Mucosa of gallbladder (tissue), 1 donor: Measurements from ENCODE around the gene TIMP2. TPM values are rescaled to one million over a fixed set of nuclear protein-coding genes. Genes with fewer than 3 reads are reported as not detected.
"Not testable (repeated sequence)": the region's sequence is repeated elsewhere in the genome, so short reads cannot be mapped to it uniquely, and the experiment has no call there.

Source experiments
- DNase-seq: peaks from one replicate; pipeline ENCODE4 v3.0.0-alpha.2; 2020; ENCODE audit warnings: low spot score
- total RNA-seq: library from RNA; stranded (reverse); gene quantifications from one replicate; pipeline ENCODE4 v1.2.1, GENCODE V29; 2021
- donor health status: DM: no; HTN: no; CAD: no.

Gene TIMP2, protein sequence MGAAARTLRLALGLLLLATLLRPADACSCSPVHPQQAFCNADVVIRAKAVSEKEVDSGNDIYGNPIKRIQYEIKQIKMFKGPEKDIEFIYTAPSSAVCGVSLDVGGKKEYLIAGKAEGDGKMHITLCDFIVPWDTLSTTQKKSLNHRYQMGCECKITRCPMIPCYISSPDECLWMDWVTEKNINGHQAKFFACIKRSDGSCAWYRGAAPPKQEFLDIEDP
- 377 TPM for total RNA-seq

DNA sequence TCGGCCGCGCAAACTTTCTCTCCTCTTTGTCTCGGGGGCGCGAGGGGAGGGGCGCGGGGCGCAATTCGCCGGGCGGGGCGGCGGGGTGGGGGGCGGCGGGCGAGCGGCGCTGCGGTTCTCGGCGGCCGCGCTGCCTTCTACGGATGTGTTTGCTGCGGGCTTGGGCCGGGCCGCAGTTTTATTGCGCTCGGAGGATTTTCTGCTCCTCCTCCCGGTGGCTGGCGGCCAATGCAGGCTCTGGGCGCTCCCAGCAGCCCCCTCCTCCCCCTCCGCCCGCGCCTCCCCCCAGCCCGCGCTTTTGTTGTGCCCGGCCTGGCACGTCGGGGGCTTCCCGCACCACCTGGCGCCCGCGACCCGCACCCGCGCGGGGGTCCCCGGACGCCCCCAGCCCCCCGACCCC, at the start of gene TIMP2:
Gene TIMP2, minus strand, starts transcription at position 154 of the 400 bp plus-strand sequence. CDS start 299 bp downstream, outside the sequence.
- DNase-seq, result peak; percentile 87

DNA sequence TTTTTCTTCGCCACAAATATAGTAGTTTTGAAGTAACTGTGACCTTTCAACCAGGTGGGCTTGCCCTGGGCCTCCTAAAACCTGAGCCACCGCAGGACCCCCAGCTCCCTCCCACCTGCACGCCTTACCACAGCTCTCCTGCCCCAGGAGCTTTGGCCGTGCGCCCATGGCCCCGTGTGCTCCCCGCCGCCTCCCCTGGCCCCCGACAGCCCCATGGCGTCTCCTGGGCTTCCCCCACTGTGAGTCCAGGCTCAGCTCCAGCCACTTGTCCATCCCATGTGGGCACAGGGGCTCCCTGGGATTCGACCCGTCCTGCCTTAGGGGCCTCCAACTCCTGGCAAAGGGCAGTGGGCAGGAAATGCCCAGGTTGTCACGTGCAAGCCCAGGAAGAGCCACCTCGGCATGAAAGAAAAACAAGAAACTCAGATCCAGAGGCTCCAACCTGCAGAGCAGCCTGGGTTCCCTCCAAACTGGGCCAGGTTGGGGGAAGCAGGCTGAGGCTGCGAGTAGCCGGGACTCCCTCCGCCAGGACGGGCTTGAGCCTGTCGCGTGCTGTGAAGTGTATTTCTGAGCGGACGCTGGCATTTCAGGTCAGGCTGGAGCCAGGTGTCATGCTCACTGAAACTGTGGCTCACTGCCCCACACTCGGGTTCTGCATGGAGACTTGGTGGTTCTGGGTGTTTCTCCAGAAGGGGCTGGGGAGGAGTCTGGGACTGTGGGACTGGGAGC, 48.8 kb upstream of the TIMP2 start:
- no peak for DNase-seq

DNA sequence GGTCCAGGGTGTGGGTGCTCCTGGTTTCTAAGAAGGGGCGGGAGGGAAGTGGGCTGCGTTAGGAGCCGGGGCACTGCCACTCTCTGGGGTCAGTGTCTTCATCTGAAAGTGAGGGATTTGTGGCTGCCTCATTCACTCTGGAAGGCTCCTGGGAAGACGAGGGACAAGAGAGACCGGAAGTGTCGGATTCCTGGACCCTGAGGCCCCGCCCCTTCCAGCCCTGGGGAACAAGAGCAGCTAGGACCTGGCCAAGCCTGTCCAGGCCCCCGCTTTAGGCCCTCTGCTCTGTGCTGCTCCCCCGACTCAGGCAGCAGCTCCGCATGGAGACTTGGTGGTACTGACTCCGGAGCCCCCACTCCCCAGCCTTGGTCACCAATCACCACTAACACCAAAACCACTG, 48.0 kb upstream of the TIMP2 start:
- DNase-seq, result no peak

DNA sequence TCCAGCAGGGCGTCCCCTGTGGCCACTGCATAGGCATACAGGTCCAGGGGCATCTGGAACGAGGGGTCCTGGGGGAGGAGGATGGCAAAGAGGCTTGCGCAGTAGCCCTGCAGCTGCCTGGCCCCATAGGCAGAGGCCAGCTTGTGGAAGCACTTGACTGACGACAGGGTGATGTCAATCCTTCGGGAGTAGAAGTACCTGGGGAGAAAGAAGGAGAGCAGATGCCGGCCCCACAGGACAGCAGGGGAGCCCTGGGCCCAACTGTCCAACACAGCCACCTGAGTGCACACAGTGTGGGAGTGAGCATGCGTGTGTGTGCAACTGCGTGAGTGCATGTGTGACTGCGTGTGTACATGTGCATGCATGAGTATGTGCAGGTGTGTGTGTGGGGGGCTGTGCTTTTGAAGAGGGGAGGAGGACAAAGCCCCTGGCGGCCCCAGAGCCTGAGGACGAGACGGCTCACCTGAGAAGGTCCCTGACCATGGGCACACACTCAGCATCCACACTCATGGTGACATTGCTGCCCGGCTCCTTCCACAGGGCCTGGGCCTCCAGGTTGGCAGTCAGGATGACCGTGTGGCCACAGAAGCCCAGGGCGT, 47.4 kb upstream of the TIMP2 start:
- no peak for DNase-seq

DNA sequence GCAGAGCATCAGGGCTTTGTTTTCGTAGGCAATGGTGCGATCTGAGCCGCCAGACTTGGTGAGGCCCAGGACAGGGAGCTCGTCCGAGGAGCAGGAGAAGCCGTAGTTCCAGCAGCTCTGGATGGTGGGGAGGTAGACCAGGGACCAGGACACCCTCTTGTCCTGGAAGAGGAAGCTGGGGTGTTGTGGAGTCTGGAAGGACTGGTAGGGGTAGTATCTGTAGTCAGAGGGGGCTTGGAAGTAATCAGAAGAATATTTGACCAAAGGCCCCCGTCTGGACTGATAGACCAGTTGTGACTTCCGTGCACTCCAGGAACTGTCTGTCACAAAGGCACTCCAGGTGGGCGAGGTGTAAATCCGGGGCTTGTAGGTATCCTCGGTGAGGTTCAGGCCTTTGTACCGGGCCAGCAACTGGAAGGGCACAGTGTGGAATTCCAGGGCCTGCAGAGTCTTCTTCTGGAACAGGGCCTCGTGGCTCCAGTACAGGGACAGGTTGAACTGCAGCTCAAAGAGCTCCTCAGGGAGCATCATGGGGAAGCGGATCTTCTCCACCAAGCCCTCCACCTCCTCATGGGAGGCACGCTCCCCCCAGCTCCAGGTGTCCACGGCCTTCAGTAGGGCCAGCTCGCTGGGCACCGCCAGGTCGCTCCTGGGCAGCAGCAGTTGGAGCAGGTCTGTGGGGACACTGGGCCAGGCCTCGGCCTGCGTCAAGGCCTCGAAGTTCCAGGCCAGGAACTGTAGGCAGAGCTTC, 46.7 kb upstream of the TIMP2 start:
- no peak for DNase-seq

DNA sequence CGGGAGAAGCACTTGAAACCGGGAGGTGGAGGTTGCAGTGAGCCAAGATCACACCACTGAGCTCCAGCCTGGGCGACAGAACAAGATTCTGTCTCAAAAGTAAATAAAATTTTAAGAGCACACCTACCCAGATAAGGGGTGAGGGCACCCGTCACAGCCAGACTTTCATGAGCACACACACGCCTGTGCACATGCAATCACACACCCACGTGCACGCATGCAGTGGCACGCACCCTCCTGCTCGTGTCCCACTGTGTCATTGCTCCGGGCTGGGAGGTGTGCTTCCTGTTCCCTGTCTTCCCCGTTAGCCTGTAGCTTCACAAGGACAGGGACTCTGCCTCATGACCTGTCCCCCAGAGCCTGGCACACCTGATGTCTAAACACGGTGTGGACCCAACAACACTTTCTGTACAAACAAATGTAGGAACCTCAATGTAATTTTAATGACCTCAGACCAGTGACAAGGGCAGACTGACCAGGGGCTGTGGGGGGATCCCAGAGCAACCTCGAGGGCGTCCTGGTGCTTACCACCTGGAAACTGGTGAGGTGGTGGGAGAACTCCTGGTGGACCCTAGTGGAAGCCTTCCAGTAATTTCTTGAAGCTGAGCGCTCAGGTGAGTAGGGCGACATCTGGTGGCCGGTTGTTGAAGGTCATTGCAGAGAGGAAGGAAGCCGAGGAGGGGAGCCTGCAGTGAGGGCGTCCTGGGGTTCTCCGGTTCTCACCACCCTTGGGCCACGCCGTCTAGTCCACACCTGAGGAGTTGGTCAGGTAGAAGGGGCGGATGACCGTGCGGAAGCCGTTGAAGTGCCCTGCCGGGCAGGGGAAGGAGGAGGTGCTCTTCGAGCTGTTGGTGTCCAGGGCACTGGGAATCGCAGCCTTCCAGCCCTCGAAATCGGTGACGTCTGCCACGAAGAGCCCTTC, 45.9 kb upstream of the TIMP2 start:
- peak; percentile 83 for DNase-seq

DNA sequence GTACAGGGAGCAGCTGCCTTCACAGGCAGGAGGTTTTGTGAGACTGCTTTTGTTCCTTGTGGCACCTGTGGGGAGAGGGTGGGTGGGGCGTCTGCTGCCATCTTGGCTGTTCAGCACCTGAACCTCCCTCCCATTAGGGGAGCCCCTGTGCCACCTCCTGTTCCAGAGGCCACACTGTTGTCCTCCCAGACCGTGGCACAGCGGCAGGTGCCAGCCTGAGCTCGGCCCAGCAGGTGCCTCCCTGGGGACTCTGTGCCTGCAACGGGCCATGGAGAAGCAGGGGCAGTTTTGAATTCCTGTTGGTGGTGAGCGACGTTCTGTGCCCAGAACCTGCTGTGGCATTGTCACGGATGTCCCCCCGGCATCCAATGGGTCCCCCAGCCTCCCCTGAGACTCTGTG, 44.7 kb upstream of the TIMP2 start:
- no peak for DNase-seq

DNA sequence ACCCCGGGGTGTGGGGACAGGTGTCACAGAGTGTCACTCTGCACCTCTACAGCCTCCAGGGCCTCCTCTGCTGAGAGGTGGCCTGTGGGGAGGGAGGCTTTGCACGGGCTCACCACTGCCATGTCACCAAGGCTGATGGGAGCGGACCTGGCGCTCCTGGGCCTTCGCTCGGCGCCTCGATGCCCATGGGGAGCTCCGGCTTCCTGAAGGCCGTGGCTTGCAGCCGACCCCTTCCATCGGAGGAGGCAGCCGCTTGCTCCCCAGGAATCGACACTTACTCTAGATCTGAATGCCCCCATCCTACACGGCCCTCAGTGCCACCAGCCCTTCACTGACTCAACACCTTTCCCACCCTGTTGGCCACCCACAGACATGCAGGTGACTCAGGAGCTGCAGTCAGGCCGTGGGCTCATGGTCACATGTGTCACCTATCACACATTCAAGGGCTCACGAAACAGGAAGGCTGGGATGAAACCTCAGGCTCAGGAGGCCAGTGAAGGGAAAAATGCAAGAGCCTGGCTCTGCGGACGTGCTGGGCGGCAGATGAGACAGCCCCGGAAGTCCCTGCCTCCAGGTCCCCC, 42.7 kb upstream of the TIMP2 start:
- no peak for DNase-seq

DNA sequence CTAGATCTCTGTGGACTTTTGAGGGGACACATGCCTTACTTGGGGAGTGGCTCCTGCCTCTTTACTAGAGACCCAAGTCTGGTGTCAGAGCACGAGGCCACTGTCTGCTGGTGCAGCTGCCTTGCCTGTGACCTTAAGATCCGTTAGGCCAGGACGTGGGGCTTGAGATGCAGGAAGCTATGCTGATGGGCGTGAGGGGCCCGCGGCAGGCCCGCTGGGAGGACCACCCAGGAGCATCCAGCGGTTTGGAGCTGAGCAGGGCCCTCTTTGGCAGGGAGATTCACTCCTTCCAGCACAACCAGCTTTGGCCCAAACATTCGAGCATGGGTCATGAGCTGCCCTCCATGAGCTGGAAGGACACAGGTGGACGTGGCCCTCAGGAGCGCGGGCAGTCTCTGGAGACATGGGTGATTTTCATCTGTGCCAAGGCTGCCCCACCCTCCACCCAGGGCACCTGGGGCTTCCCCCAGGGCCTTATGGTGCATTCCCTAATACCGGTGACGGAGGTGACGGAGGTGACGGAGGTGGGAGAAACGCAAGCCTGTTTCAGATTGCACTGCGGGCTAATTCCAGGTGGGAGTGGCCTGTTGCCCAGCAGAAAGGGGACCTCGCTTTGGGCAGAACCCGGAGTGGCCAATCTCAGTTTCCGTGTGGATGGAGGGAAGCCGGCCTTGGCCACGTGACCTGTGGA, 41.9 kb upstream of the TIMP2 start:
- no peak for DNase-seq

DNA sequence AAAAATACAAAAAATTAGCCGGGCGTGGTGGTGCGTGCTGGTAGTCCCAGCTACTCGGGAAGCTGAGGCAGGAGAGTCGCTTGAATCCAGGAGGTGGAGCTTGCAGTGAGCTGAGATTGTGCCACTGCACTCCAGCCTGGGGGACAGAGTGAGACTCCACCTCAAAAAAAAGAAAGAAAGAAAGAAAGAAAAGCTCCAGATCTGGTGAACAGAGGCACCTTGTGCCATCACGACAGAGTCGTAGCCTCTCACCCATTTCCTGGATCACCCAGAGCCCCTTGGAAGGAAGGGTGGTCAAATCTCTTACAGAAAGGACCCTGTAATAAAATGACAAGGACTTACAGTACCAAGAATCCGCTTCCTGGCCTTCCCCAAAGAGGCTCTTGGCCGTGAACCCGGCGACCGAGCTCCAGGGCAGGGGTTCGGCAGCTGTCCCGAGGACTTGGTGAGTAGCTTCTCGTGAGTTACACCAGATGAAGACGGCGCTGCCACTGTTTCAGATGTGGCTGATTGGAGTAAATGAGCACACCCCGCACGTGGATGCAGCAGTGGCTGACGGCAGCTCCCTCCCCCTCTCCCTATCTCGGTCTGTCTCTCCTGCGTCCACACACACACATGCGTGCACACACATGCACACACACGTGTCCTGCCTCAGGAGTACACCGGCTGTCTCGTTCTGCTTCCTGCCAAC, 41.1 kb upstream of the TIMP2 start:
- no peak for DNase-seq

DNA sequence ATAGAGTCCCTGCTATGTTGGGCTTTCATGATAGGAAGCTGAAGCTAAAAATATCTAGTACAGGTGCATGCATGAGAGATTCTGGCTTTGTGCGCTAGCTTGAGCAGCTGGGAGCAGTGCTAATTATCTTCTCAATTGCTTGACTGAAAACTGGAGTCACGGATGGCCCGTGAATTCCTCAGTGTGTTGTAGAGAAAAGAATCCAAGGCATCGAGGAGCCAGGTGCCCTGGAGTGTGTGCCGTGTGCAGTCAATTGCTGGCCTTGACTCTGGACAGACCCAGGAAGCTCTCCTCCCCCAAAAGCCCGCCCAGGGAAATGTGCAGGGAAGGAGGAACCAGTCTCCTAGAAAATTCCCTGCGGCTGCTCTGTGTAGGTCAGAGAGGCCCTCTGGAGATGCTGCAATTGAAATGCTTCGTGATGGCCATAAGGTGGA, 40.3 kb upstream of the TIMP2 start:
- DNase-seq, result no peak

DNA sequence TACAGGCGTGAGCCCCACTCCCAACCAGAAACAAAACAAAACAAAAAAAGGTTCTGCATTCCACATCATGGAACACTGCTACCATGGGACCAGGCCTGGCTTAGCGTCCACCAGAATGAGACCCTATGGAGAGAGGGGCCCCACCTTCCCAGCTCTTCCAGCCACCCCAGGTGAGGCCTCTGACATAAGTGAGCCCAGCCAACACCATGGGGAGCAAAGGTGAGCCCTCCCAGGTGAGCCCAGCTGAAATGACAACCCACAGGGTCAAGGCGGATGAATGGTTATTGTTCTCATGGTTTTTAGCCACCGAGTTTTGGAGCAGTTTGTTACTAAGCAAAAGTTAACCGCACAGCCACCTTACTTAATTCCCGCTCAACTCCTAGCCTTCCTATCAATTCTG, 38.2 kb upstream of the TIMP2 start:
- DNase-seq, result no peak

DNA sequence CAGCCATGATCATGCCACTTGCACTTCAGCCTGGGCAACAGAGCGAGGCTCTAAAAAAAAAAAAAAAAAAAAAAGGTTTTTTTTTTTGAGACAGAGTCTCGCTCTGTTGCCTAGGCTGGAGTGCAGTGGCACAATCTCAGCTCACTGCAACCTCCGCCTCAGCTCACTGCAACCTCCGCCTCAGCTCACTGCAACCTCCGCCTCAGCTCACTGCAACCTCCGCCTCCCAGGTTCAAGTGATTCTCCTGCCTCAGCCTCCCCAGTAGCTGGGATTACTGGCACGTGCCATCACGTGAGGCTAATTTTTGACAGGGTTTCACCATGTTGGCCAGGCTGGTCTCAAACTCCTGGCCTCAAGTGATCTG, 37.8 kb upstream of the TIMP2 start:
- DNase-seq, result not testable (repeated sequence)

DNA sequence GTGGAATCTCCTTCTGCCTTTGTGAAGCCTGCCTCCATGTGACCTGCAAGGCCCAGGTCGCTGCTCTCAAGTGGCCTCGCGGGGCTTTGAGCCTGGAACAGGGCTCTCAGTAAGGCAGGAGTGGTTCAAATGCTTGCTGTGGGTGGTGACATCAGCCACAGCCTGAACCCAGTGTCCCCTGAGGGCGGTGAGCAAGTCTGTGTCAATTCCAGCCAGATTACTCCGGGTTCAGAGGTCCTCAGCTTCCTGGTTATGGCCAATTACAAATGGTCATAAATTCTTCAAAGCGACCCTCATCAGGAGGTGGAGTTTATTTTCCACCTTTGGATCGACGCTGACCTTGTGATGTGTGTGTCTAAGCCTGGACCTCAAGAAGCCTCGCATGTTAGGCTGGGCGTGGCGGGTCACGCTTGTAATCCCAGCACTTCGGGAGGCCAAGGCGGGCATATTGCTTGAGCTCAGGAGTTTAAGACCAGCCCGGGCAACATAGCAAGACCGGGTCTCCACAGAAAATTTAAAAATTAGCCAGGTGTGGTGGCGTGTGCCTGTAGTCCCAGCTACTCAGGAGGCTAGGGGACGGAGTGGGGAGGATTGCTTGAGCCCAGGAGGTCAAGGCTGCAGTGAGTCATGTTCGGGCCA, 37.3 kb upstream of the TIMP2 start:
- peak; percentile 34 for DNase-seq

DNA sequence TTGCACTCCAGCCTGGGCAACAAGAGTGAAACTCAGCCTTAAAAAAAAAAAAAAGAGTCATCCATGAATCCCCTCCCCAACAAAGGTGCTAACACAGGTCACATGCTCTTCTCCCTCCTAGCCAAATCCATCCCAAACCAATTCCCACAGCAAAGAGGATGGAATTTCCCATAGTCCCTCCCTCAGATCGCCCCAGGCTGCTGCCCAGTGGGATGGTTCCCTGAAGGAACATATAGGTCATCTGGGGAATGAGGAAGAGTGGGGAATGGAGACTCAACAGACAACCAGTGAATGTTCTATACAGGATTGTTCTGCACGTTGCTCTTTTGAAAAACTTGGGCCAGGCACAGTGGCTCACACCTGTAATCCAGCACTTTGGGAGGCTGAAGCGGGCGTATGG, 36.4 kb upstream of the TIMP2 start:
- no peak for DNase-seq

DNA sequence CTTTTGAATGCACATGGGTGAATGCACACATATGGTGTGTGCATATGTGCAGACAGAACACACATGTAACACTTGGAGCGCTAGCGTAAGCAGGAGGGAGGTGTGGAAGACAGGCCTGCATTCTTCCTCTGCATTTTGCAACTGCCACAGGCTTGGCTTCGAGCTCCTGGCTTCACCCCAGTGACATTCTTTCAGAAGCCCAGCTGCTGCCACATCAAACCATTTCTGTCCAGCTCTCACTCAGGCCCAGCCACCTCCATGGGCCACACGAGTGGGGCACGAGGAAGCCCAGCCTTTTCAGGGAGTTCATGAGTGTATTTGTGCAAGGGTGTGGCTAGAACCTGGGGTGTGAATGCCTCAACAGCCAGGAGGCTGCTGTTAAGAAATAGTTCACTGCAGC, 35.7 kb upstream of the TIMP2 start:
- peak; percentile 46 for DNase-seq

DNA sequence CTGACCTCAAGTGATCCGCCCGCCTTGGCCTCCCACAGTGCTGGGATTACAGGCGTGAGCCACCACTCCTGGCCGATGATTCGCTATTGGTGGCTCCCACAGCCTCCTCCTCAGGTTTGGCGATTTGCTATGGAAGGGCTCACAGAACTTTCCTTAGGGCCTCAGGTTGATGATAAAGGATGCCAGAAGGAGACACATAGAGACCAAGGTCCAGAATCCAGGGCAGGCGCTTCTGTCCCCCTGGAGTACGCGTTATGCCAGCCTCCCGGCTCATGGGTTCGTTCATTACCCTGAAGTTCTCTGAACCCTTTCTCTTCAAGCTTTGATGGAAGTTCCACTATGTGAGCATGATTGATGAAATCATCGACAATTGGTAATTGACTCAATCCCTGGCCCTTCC, 34.6 kb upstream of the TIMP2 start:
- DNase-seq, result no peak

DNA sequence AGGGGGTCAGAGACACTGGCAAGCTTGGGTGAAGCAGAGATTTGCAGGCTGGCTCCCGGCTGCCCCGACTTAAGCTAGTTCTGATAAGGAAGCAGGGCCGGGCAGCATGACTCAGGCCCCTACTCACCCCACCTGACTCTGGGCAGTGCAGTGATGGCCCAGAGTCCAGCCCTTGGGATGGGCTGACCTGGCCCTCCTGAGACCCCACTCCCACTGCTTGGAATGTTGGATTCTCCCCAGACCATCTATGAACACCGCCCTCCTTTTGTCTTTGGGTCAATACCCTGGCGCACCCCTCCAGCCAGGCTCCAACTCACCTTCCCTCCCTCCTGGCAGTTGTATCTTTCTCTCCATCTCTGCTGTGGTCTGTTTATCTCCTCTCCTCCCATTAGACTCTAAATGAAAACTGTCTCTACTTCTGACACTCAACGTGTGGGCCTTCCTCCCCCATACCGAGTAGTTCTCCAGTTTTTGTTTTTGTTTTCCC, 33.5 kb upstream of the TIMP2 start:
- DNase-seq, result peak; percentile 64

DNA sequence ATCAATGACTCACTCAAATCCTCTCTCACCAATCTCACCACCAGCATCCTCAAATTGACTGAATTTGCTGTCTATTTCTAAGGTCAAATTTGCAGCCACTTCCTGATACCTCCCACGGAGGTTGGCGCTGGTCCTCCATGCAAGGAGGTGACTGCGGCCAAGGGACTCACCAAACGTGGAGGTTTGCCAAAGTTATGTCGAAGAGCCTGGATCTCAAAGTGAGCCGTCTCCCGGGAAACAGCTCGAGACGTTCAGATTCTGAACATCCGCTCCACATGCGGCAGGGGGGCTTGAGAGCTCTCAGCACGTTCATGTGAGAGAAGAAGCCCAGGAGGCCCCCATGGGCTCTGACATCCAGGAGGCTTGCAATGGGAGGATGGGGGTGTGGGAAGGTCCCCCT, 31.9 kb upstream of the TIMP2 start:
- peak; percentile 79 for DNase-seq
